Epithelial cell of esophagus (primary cell): ENCODE results near the gene MOB1A.
A peak's percentile ranks its signal among the peaks of the same experiment; 100 is the strongest.

ENCODE experiments used
- DNase-seq: peaks from one replicate; pipeline ENCODE4 v3.0.0; 2010; ENCODE audit warnings: low read depth
- H3K4me3 ChIP-seq: 2 replicates; pipeline ENCODE4 v1.5.1; 2011; ENCODE audit warnings: mild to moderate bottlenecking, low read length, control low read depth
- CTCF ChIP-seq: IDR thresholded peaks from 2 replicates; pipeline ENCODE4 v1.5.1; 2011; ENCODE audit warnings: low read depth, mild to moderate bottlenecking, low read length, control low read depth, inconsistent platforms; ENCODE audit not compliant: insufficient read depth; ENCODE audit errors: missing control alignments

The MOB1A gene

GRCh38 chr2:74119339-74119738 lies 59.3 kb downstream of the MOB1A start:
- TF ChIP-seq CTCF, result peak; percentile 42
- peak; percentile 25 for DNase-seq
- H3K4me3 ChIP-seq, result peak overlapping the region; percentile 70

- DNase-seq, result no peak
- no peak for TF ChIP-seq CTCF
- H3K4me3 ChIP-seq, result no peak overlapping the region
These were observed 67.3 kb downstream of the MOB1A start for GRCh38 chr2:74111380-74111779.

- no peak for TF ChIP-seq CTCF
- no peak overlapping the region for H3K4me3 ChIP-seq
- DNase-seq, result no peak
These were observed 68.1 kb downstream of the MOB1A start for GRCh38 chr2:74110537-74110936.

- no peak overlapping the region for H3K4me3 ChIP-seq
- DNase-seq, result no peak
- TF ChIP-seq CTCF, result no peak
These were observed 69.1 kb downstream of the MOB1A start for GRCh38 chr2:74109551-74109950.

- H3K4me3 ChIP-seq, result no peak overlapping the region
- no peak for DNase-seq
- no peak for TF ChIP-seq CTCF
These were observed 71.6 kb downstream of the MOB1A start for GRCh38 chr2:74107071-74107470.

- DNase-seq, result no peak
- no peak for TF ChIP-seq CTCF
- no peak overlapping the region for H3K4me3 ChIP-seq
These were observed 73.3 kb downstream of the MOB1A start for GRCh38 chr2:74105413-74105812.

- DNase-seq, result no peak
- H3K4me3 ChIP-seq, result no peak overlapping the region
- TF ChIP-seq CTCF, result no peak
These were observed 73.8 kb downstream of the MOB1A start for GRCh38 chr2:74104839-74105238.
